HEK293T (cell line): Measurements from ENCODE around the gene CDC40.

Source experiments
- ARNT ChIP-seq: fragments of 450-650 bp; IDR thresholded peaks from 2 replicates; pipeline ENCODE4 v1.6.1; 2017; ENCODE audit warnings: mild to moderate bottlenecking
- BHLHE40 ChIP-seq: fragments of 450-650 bp; IDR thresholded peaks from 2 replicates; pipeline ENCODE4 v1.6.1; 2016; ENCODE audit warnings: mild to moderate bottlenecking, moderate library complexity, borderline replicate concordance
- FOXA1 ChIP-seq: fragments of 450-650 bp; IDR thresholded peaks from 2 replicates; pipeline ENCODE4 v1.6.1; 2016; ENCODE audit warnings: mild to moderate bottlenecking
- FOXM1 ChIP-seq: fragments of 450-650 bp; IDR thresholded peaks from 2 replicates; pipeline ENCODE4 v1.6.1; 2017; ENCODE audit warnings: mild to moderate bottlenecking, borderline replicate concordance
- NFRKB ChIP-seq: fragments of 450-650 bp; IDR thresholded peaks from 2 replicates; pipeline ENCODE4 v1.6.1; 2016; ENCODE audit warnings: mild to moderate bottlenecking, moderate library complexity
- PKNOX1 ChIP-seq: fragments of 450-650 bp; IDR thresholded peaks from 2 replicates; pipeline ENCODE4 v1.6.1; 2016
- SP1 ChIP-seq: fragments of 450-650 bp; IDR thresholded peaks from 2 replicates; pipeline ENCODE4 v1.6.1; 2017
- SUZ12 ChIP-seq: fragments of 450-650 bp; IDR thresholded peaks from 2 replicates; pipeline ENCODE4 v1.6.1; 2016; ENCODE audit warnings: mild to moderate bottlenecking
- ZNF384 ChIP-seq: fragments of 450-650 bp; IDR thresholded peaks from 2 replicates; pipeline ENCODE4 v1.6.1; 2016

GRCh38 chr6:110233770-110234374, 53.6 kb downstream of the CDC40 start:
- no peak for TF ChIP-seq FOXA1
- no peak for TF ChIP-seq SP1
- TF ChIP-seq FOXM1, result no peak
- TF ChIP-seq PKNOX1, result no peak
- TF ChIP-seq BHLHE40, result no peak
- TF ChIP-seq ARNT, result no peak
- TF ChIP-seq ZNF384, result no peak
- TF ChIP-seq NFRKB, result no peak
- no peak for TF ChIP-seq SUZ12
